Heart left ventricle (tissue), 13 donors: ENCODE data around the gene HAPLN2.

Experiments used
- CTCF ChIP-seq, 12 donors: fragments of 200-600 bp; sonication (generic) in 4 of 12; IDR thresholded peaks; one replicate each; pipeline versions ENCODE4 v1.5.0 to v1.8.0; 2018 to 2022; ENCODE audit warnings: antibody characterized with exemption in 12 of 12, mild to moderate bottlenecking in 5 of 12
- POLR2A ChIP-seq, 2 donors: fragments of 450-650 bp; IDR thresholded peaks; one replicate each; pipeline ENCODE4 v1.6.1; 2017; ENCODE audit warnings: antibody characterized with exemption in 2 of 2, mild to moderate bottlenecking in 2 of 2, moderate library complexity in 2 of 2
- donor health status: ischemic (EF 13 %, LVEDD 7.1; RV severe dilation, severe dysfunction).
- donor health status: DM: no; HTN: yes; CAD: no.
- donor health status: DM: no; HTN: no; CAD: no.
- donor health status: ischemic (EF 25% LVEDD 6.9; RV normal size, moderate dysfunction).
- donor health status: ischemic (EF 25% LVEDD 5.7; RV mildly dilated, moderate dysfunction).
- donor health status: ischemic (EF 35%, LVEDD 5.7; RV mildly dilated, moderate dysfunction).
- donor health status: nonischemic (EF 11% LVEDD 7.7; RV severe dilation, severe dysfunction).
- donor health status: DM: yes; HTN: yes; CAD: no.
- donor health status: PGD.
- donor health status: ischemic (EF 29% LVEDD 5.4; RV normal size, mild dysfunction).
- donor health status: nonischemic (EF 23%, LVEDD 6.1; RV moderate dilation, normal function).

GRCh38 chr1:156658496-156658895, 39.3 kb downstream of the HAPLN2 start:
- TF ChIP-seq POLR2A (IDR thresholded peaks at IDR 0.05): no peak
- no peak for TF ChIP-seq CTCF (IDR thresholded peaks at IDR 0.05)
